Measurements from ENCODE around the gene UTS2R.
A peak's percentile ranks its signal among the peaks of the same experiment; 100 is the strongest.
"Not testable (repeated sequence)": the region's sequence is repeated elsewhere in the genome, so short reads cannot be mapped to it uniquely, and the experiment has no call there.

The UTS2R gene

GRCh38 chr17:82408288-82408937 lies 36.8 kb downstream of the UTS2R start:
- no peak overlapping the region for H3K9ac ChIP-seq (ENCODE audit: low read length)
- no peaks in the 10 kb centered on the region for H3K9me3 ChIP-seq (ENCODE audit: control insufficient read depth, insufficient read depth, low read depth, low read length)
- no peak overlapping the region for H3K27ac ChIP-seq (ENCODE audit: low read depth, low read length)
- H3K27me3 ChIP-seq (ENCODE audit: control insufficient read depth, insufficient read depth, low read length): no peaks in the 10 kb centered on the region
- peaks cover 8% of the 10 kb centered on the region for H3K36me3 ChIP-seq (ENCODE audit: control insufficient read depth, insufficient read depth, low read length)
- no peaks in the 10 kb centered on the region for H3K4me1 ChIP-seq (ENCODE audit: control insufficient read depth, insufficient read depth, low read length)
- no peak overlapping the region for H3K4me3 ChIP-seq (ENCODE audit: low read depth, low read length)

DNA sequence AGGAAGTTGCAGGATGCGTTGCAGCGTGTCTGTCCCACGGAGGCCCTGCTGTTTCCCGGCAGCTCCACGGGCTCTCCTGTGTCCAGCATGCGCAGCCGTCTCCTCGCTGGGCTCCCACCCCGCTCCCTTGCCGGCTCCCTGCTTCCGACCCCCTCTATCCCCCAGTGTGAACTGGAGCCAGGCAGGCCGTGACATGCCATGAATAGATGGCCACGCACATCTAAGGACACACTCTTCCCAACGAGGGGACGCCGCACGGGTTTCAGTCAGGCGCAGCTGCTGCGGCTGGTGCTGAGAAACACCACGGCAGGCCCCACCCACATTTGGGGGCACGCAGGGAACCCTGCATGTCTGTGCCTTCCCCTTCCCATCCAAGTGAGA lies 37.4 kb downstream of the UTS2R start:
- no peaks in the 10 kb centered on the region for H3K4me1 ChIP-seq (ENCODE audit: control insufficient read depth, insufficient read depth, low read length)
- no peak overlapping the region for H3K27ac ChIP-seq (ENCODE audit: low read depth, low read length)
- H3K9ac ChIP-seq (ENCODE audit: low read length): no peak overlapping the region
- H3K4me3 ChIP-seq (ENCODE audit: low read depth, low read length): no peak overlapping the region
- H3K27me3 ChIP-seq (ENCODE audit: control insufficient read depth, insufficient read depth, low read length): no peaks in the 10 kb centered on the region
- peaks cover 2% of the 10 kb centered on the region; the same call in 1 of the 2 replicates for H3K36me3 ChIP-seq (ENCODE audit: control insufficient read depth, insufficient read depth, low read length)
- no peaks in the 10 kb centered on the region for H3K9me3 ChIP-seq (ENCODE audit: control insufficient read depth, insufficient read depth, low read depth, low read length)

GRCh38 chr17:82410014-82410716 lies 38.6 kb downstream of the UTS2R start:
- H3K27ac ChIP-seq (ENCODE audit: low read depth, low read length): no peak overlapping the region
- H3K9me3 ChIP-seq (ENCODE audit: control insufficient read depth, insufficient read depth, low read depth, low read length): no peaks in the 10 kb centered on the region
- no peak overlapping the region for H3K4me3 ChIP-seq (ENCODE audit: low read depth, low read length)
- H3K9ac ChIP-seq (ENCODE audit: low read length): no peak overlapping the region
- H3K36me3 ChIP-seq (ENCODE audit: control insufficient read depth, insufficient read depth, low read length): no peaks in the 10 kb centered on the region
- H3K4me1 ChIP-seq (ENCODE audit: control insufficient read depth, insufficient read depth, low read length): peaks cover 2% of the 10 kb centered on the region; the same call in 1 of the 2 replicates
- no peaks in the 10 kb centered on the region for H3K27me3 ChIP-seq (ENCODE audit: control insufficient read depth, insufficient read depth, low read length)

DNA sequence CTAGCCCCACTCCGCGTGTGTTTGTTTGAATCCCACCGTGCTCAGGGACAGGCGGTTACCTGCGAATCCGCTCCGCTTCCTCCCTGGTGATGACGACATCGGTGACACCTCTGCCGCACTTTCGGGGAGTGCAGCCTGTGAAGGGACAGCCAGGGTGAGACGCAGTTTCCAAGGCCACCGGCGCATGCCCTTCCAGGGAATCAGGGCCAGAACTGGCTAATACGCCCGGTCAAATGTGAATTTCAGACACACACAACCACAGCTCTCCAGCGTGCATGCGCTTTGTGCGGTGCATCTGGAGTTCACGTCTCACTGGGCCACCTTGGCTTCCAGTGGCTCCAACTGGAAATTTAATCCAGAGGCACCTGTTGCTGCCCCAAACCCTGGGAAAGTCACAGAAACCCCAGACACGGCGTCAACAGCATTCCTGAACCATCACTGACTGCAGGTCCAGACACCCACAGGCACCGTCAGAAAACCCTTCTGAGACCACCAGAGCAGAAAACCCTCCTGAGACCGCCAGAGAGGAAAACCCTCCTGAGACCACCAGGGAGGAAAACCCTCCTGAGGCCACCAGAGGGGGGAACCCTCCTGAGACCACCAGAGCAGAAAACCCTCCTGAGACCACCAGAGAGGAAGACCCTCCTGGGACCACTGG lies 40.0 kb downstream of the UTS2R start:
- peak overlapping the region; percentile 3 for H3K9ac ChIP-seq (ENCODE audit: low read length)
- H3K9me3 ChIP-seq (ENCODE audit: control insufficient read depth, insufficient read depth, low read depth, low read length): no peaks in the 10 kb centered on the region
- H3K4me3 ChIP-seq (ENCODE audit: low read depth, low read length): no peak overlapping the region
- no peak overlapping the region for H3K27ac ChIP-seq (ENCODE audit: low read depth, low read length)
- H3K27me3 ChIP-seq (ENCODE audit: control insufficient read depth, insufficient read depth, low read length): no peaks in the 10 kb centered on the region
- no peaks in the 10 kb centered on the region for H3K36me3 ChIP-seq (ENCODE audit: control insufficient read depth, insufficient read depth, low read length)
- H3K4me1 ChIP-seq (ENCODE audit: control insufficient read depth, insufficient read depth, low read length): peaks cover 3% of the 10 kb centered on the region; the same call in 1 of the 2 replicates

- not testable (repeated sequence) for H3K27ac ChIP-seq (ENCODE audit: low read depth, low read length); H3K36me3 ChIP-seq (ENCODE audit: control insufficient read depth, insufficient read depth, low read length); H3K9me3 ChIP-seq (ENCODE audit: control insufficient read depth, insufficient read depth, low read depth, low read length); H3K4me1 ChIP-seq (ENCODE audit: control insufficient read depth, insufficient read depth, low read length); H3K4me3 ChIP-seq (ENCODE audit: low read depth, low read length); H3K27me3 ChIP-seq (ENCODE audit: control insufficient read depth, insufficient read depth, low read length); H3K9ac ChIP-seq (ENCODE audit: low read length)
Observed at GRCh38 chr17:82412081-82412480, 40.5 kb downstream of the UTS2R start.

GRCh38 chr17:82412535-82413520 lies 41.3 kb downstream of the UTS2R start:
- H3K27ac ChIP-seq (ENCODE audit: low read depth, low read length): no peak overlapping the region
- H3K27me3 ChIP-seq (ENCODE audit: control insufficient read depth, insufficient read depth, low read length): no peaks in the 10 kb centered on the region
- H3K9ac ChIP-seq (ENCODE audit: low read length): no peak overlapping the region
- no peaks in the 10 kb centered on the region for H3K9me3 ChIP-seq (ENCODE audit: control insufficient read depth, insufficient read depth, low read depth, low read length)
- H3K4me1 ChIP-seq (ENCODE audit: control insufficient read depth, insufficient read depth, low read length): peaks cover 6% of the 10 kb centered on the region
- no peak overlapping the region for H3K4me3 ChIP-seq (ENCODE audit: low read depth, low read length)
- H3K36me3 ChIP-seq (ENCODE audit: control insufficient read depth, insufficient read depth, low read length): no peaks in the 10 kb centered on the region

DNA sequence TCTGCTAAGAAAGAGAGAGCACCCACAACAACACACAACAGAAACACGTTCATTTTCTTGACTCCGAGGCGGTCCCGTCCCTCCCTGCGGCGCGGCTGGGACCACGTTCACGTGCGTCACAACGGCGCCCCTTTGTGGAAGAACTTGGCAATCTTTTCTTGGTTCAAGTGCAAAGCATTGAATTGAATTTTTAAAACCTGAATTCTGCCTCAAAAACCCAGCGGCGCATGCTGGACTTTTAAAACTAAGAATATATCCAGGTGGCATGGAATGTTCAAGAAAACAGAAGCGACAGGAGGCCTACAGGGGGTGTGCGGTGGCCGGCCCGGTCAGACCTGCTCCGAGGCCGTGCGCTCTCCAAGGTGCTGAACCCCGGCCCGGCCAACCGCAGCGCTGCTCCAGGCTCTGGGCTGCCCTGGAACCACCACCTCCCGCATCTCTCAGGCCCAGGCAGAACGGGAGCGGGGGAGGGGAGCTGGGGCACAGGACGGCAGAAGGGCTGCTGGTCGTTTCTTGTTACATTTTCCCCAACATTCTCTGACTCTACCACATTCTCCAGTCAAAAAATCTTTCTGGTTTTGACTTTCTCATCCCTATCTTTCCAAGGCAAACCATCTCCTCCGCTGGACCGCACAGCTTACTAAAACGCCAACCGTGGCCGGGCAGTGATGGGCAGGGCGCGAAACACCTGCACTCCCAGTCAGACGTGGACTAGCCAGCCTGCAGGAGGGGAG lies 43.1 kb downstream of the UTS2R start:
- no peak overlapping the region for H3K9ac ChIP-seq (ENCODE audit: low read length)
- H3K27ac ChIP-seq (ENCODE audit: low read depth, low read length): no peak overlapping the region
- peaks cover 6% of the 10 kb centered on the region for H3K4me1 ChIP-seq (ENCODE audit: control insufficient read depth, insufficient read depth, low read length)
- H3K9me3 ChIP-seq (ENCODE audit: control insufficient read depth, insufficient read depth, low read depth, low read length): no peaks in the 10 kb centered on the region
- H3K4me3 ChIP-seq (ENCODE audit: low read depth, low read length): peak overlapping the region; percentile 40
- H3K27me3 ChIP-seq (ENCODE audit: control insufficient read depth, insufficient read depth, low read length): no peaks in the 10 kb centered on the region
- H3K36me3 ChIP-seq (ENCODE audit: control insufficient read depth, insufficient read depth, low read length): no peaks in the 10 kb centered on the region

DNA sequence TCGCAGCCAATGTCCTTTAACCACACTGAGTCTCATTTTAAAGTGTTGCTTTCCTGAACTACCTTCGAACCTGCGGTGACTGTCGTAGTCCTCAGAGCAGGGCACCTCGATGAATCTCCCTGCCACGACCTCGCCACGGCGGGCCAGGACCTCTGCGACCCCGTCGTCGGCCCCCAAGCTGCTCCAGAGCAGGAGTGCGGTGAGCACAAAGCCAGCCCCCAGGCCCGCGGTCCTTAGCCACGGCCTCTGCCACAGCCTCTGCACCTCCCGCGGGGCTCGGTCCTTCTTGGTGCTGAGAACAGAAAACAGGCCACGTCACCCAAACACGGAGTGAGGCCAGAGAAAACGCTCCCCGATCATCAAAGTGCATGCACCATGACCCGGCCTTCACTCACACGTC lies 43.8 kb downstream of the UTS2R start:
- Histone ChIP-seq H3K4me1 (ENCODE audit: control insufficient read depth, insufficient read depth, low read length) (peaks cover 6% of the 10 kb centered on the region), H3K9me3 (ENCODE audit: control insufficient read depth, insufficient read depth, low read depth, low read length) (no peaks in the 10 kb centered on the region), H3K27ac (ENCODE audit: low read depth, low read length) (no peak overlapping the region), H3K36me3 (ENCODE audit: control insufficient read depth, insufficient read depth, low read length) (0 out of 2 replicates have a peak, but pooled peaks cover 5% of the 10 kb centered on the region), H3K4me3 (ENCODE audit: low read depth, low read length) (no peak overlapping the region), H3K27me3 (ENCODE audit: control insufficient read depth, insufficient read depth, low read length) (no peaks in the 10 kb centered on the region), H3K9ac (ENCODE audit: low read length) (no peak overlapping the region)

GRCh38 chr17:82415786-82416185 lies 44.2 kb downstream of the UTS2R start:
- peaks cover 6% of the 10 kb centered on the region for H3K4me1 ChIP-seq (ENCODE audit: control insufficient read depth, insufficient read depth, low read length)
- no peak overlapping the region for H3K27ac ChIP-seq (ENCODE audit: low read depth, low read length)
- no peak overlapping the region for H3K9ac ChIP-seq (ENCODE audit: low read length)
- H3K27me3 ChIP-seq (ENCODE audit: control insufficient read depth, insufficient read depth, low read length): no peaks in the 10 kb centered on the region
- H3K9me3 ChIP-seq (ENCODE audit: control insufficient read depth, insufficient read depth, low read depth, low read length): no peaks in the 10 kb centered on the region
- H3K36me3 ChIP-seq (ENCODE audit: control insufficient read depth, insufficient read depth, low read length): 0 out of 2 replicates have a peak, but pooled peaks cover 5% of the 10 kb centered on the region
- no peak overlapping the region for H3K4me3 ChIP-seq (ENCODE audit: low read depth, low read length)

- no peaks in the 10 kb centered on the region for H3K27me3 ChIP-seq (ENCODE audit: control insufficient read depth, insufficient read depth, low read length)
- H3K27ac ChIP-seq (ENCODE audit: low read depth, low read length): no peak overlapping the region
- peaks cover 5% of the 10 kb centered on the region; the same call in 1 of the 2 replicates for H3K36me3 ChIP-seq (ENCODE audit: control insufficient read depth, insufficient read depth, low read length)
- peaks cover 6% of the 10 kb centered on the region for H3K4me1 ChIP-seq (ENCODE audit: control insufficient read depth, insufficient read depth, low read length)
- no peak overlapping the region for H3K4me3 ChIP-seq (ENCODE audit: low read depth, low read length)
- H3K9me3 ChIP-seq (ENCODE audit: control insufficient read depth, insufficient read depth, low read depth, low read length): no peaks in the 10 kb centered on the region
- no peak overlapping the region for H3K9ac ChIP-seq (ENCODE audit: low read length)
Observed at GRCh38 chr17:82416264-82416663, 44.7 kb downstream of the UTS2R start.
